Mucosa of descending colon (tissue), 3 donors: Measurements from ENCODE around the gene C6orf136. TPM values are rescaled to one million over a fixed set of nuclear protein-coding genes. Genes with fewer than 3 reads are reported as not detected.
"Not testable (repeated sequence)": the region's sequence is repeated elsewhere in the genome, so short reads cannot be mapped to it uniquely, and the experiment has no call there.

Experiments
- ATAC-seq: fragments of 200-7000 bp; cut with Tn5 transposase; one replicate; pipeline ENCODE4 v1.9.1; 2020; ENCODE audit warnings: mild to moderate bottlenecking, moderate library complexity
- DNase-seq, 3 donors: peaks; one replicate each; pipeline ENCODE4 v3.0.0-alpha.2; 2020
- H3K36me3 ChIP-seq: fragments of 200-600 bp; one replicate; pipeline ENCODE4 v1.8.0; 2021; ENCODE audit warnings: low read depth, mild to moderate bottlenecking
- H3K4me1 ChIP-seq: fragments of 200-600 bp; one replicate; pipeline ENCODE4 v1.8.0; 2021; ENCODE audit warnings: low read depth, mild to moderate bottlenecking
- H3K4me3 ChIP-seq: fragments of 200-600 bp; one replicate; pipeline ENCODE4 v1.8.0; 2021; ENCODE audit warnings: mild to moderate bottlenecking
- H3K9me3 ChIP-seq: fragments of 200-600 bp; one replicate; pipeline ENCODE4 v1.8.0; 2021; ENCODE audit warnings: mild to moderate bottlenecking
- intact Hi-C, 2 donors: fragments of 100-400 bp; cut with DNase I in 1 of 2; cut with micrococcal nuclease in 1 of 2; formaldehyde crosslinking; loops; one replicate each; pipeline versions ENCODE4 v1.11.0 to v1.11.1; 2022; cut with DNase I, micrococcal nuclease
- total RNA-seq, 3 donors: library from RNA; stranded (reverse); fragmentation: NEBNext Ultra II Directional in 2 of 3; extraction: Animal tissue kit (Norgen Biotek cat#: 25700) in 2 of 3; gene quantifications; one replicate each; pipeline versions ENCODE4 v1.2.1 to v1.2.4, GENCODE V29; 2021 to 2023
- TF ChIP-seq, protein P1 (sequence below): fragments of 200-600 bp; IDR thresholded peaks from one replicate; pipeline ENCODE4 v1.8.0; 2022; ENCODE audit warnings: antibody characterized with exemption, mild to moderate bottlenecking
- donor health status: DM: no; HTN: no; CAD: no; lungs with moderate emphysema.
- donor health status: DM: no; HTN: no; CAD: no.
- donor health status: DM: no; HTN: yes; CAD: no.

C6orf136 gene
- total RNA-seq, 3 donors from 2014 or later: 46.5 to 88.8 (median 61.8) TPM

DNA sequence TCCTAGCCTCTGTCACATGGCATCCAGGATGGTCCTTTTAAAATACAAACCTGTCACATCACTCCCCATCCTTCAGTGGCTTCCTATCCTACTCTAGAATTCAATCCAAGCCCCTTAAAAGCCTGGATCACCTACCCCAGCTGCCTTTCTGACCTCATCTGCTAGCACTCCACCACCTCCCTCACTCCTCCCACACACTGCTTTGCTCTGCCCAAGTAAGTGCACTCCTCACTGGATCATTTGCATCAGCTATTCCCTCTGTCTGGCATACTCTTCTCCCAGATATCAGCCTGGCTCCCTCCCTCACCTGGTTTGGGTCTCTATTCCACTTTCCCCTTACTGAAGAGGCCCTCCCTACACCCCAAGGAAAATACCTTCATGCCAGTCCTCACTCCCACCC lies 10.5 kb downstream of the C6orf136 start:
- intact Hi-C loops: no loop called here
- TF ChIP-seq, protein P1, sequence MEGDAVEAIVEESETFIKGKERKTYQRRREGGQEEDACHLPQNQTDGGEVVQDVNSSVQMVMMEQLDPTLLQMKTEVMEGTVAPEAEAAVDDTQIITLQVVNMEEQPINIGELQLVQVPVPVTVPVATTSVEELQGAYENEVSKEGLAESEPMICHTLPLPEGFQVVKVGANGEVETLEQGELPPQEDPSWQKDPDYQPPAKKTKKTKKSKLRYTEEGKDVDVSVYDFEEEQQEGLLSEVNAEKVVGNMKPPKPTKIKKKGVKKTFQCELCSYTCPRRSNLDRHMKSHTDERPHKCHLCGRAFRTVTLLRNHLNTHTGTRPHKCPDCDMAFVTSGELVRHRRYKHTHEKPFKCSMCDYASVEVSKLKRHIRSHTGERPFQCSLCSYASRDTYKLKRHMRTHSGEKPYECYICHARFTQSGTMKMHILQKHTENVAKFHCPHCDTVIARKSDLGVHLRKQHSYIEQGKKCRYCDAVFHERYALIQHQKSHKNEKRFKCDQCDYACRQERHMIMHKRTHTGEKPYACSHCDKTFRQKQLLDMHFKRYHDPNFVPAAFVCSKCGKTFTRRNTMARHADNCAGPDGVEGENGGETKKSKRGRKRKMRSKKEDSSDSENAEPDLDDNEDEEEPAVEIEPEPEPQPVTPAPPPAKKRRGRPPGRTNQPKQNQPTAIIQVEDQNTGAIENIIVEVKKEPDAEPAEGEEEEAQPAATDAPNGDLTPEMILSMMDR: no peak
- H3K9me3 ChIP-seq: no peaks in the 10 kb centered on the region
- no peak for DNase-seq
- H3K36me3 ChIP-seq: peaks cover 11% of the 10 kb centered on the region
- H3K4me1 ChIP-seq: no peaks in the 10 kb centered on the region
- no peak overlapping the region for H3K4me3 ChIP-seq
- ATAC-seq: no peak

GRCh38 chr6:30657922-30658321 lies 11.0 kb downstream of the C6orf136 start:
- H3K4me3 ChIP-seq, H3K9me3 ChIP-seq, H3K4me1 ChIP-seq, ATAC-seq, intact Hi-C loops, DNase-seq: not testable (repeated sequence)
- peaks cover 12% of the 10 kb centered on the region for H3K36me3 ChIP-seq

DNA sequence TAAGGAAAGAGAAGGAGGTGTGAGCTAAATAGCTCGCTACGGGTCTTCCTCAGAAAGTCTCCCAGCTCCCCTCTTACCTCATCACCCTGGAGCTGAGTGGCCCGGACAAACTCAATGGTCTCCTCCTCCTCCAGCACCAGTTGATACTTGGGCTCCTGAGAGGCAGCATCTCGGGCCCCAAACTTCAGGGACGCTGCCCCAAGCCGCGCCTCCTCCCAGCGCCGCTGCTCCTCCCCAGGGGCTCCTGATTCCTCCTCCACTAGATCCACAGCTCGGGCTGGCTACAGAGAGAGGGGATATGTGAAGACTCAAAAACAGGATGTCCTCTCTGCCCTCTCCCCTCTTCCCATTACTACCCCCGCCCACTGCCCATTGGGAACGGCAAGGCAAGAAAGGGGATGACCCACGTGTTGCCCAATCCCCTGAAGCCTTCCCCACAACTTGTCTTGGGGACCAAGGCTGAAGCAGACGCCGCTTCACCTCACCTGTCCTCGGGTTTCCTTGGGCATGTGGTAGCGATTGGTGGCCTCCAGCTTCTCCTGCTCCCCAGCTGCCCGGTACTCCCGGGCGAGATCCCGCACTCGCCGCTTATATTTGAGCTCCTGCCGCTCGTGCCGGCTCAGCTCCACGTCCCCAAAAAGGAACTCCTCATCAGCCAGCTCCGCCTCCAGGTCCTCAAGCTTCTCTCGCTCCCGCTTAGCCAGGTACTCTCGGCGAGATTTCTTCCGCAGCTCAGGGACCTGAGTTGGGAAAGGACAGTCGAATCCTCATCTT lies 18.2 kb downstream of the C6orf136 start:
- TF ChIP-seq, protein P1: no peak
- H3K36me3 ChIP-seq: peaks cover 20% of the 10 kb centered on the region
- no peaks in the 10 kb centered on the region for H3K4me1 ChIP-seq
- intact Hi-C loops: no loop called here
- no peak overlapping the region for H3K4me3 ChIP-seq
- DNase-seq: no peak
- no peak for ATAC-seq
- no peaks in the 10 kb centered on the region for H3K9me3 ChIP-seq

GRCh38 chr6:30666300-30666699 lies 19.4 kb downstream of the C6orf136 start:
- H3K4me1 ChIP-seq, DNase-seq, ATAC-seq, intact Hi-C loops, H3K9me3 ChIP-seq, H3K4me3 ChIP-seq: not testable (repeated sequence)
- peaks cover 21% of the 10 kb centered on the region for H3K36me3 ChIP-seq

GRCh38 chr6:30670760-30671527 lies 24.0 kb downstream of the C6orf136 start:
- TF ChIP-seq, protein P1: no peak
- Histone ChIP-seq H3K4me1 (peaks cover 9% of the 10 kb centered on the region), H3K9me3 (no peaks in the 10 kb centered on the region), H3K36me3 (peaks cover 5% of the 10 kb centered on the region), H3K4me3 (no peak overlapping the region)
- DNase-seq (no peak), ATAC-seq (no peak)
- intact Hi-C loops: no loop called here

- H3K9me3 ChIP-seq: no peaks in the 10 kb centered on the region
- H3K36me3 ChIP-seq: peaks cover 5% of the 10 kb centered on the region
- TF ChIP-seq, protein P1: peak; percentile 86
- ATAC-seq (peak; percentile 97), DNase-seq (peak; percentile 93 to 99 (median 95))
- peaks cover 9% of the 10 kb centered on the region for H3K4me1 ChIP-seq
- intact Hi-C loops: no loop called here
- H3K4me3 ChIP-seq: peak within 1 kb of the TSS; percentile 96
Observed at GRCh38 chr6:30672445-30673253, 25.7 kb downstream of the C6orf136 start, which contains the start of gene DHX16. DHX16 (minus strand) TSS chr6:30673006; CDS start chr6:30672841, 165 bp downstream.
